GM06990 (cell line): Measurements from ENCODE around the gene KRTAP5-3.
"Not testable (repeated sequence)": the region's sequence is repeated elsewhere in the genome, so short reads cannot be mapped to it uniquely, and the experiment has no call there.

Experiments
- DNase-seq: peaks from one replicate; pipeline ENCODE4 v3.0.0-alpha.2; 2011; ENCODE audit not compliant: insufficient read length; ENCODE audit errors: extremely low read depth
- H3K27me3 ChIP-seq: replicated peaks from 2 replicates; pipeline ENCODE4 v1.6.0; 2011; ENCODE audit warnings: low read length; ENCODE audit not compliant: control insufficient read depth, insufficient read depth
- H3K36me3 ChIP-seq: 2 replicates; pipeline ENCODE4 v1.5.1; 2011; ENCODE audit warnings: low read length; ENCODE audit not compliant: control insufficient read depth, insufficient read depth
- H3K4me3 ChIP-seq: replicated peaks from 2 replicates; pipeline ENCODE4 v1.5.1; 2011; ENCODE audit warnings: low read depth, mild to moderate bottlenecking, control low read depth, low read length
- TF ChIP-seq, protein P1 (sequence below): IDR thresholded peaks from 2 replicates; pipeline ENCODE4 v1.5.1; 2011; ENCODE audit warnings: low read length, control low read depth, mild to moderate bottlenecking, inconsistent platforms; ENCODE audit not compliant: insufficient read depth, poor library complexity, severe bottlenecking

The KRTAP5-3 gene

GRCh38 chr11:1597331-1597993, 10.8 kb downstream of the KRTAP5-3 start:
- DNase-seq = no peak
- H3K36me3 ChIP-seq = no peaks in the 10 kb centered on the region
- TF ChIP-seq, protein P1, sequence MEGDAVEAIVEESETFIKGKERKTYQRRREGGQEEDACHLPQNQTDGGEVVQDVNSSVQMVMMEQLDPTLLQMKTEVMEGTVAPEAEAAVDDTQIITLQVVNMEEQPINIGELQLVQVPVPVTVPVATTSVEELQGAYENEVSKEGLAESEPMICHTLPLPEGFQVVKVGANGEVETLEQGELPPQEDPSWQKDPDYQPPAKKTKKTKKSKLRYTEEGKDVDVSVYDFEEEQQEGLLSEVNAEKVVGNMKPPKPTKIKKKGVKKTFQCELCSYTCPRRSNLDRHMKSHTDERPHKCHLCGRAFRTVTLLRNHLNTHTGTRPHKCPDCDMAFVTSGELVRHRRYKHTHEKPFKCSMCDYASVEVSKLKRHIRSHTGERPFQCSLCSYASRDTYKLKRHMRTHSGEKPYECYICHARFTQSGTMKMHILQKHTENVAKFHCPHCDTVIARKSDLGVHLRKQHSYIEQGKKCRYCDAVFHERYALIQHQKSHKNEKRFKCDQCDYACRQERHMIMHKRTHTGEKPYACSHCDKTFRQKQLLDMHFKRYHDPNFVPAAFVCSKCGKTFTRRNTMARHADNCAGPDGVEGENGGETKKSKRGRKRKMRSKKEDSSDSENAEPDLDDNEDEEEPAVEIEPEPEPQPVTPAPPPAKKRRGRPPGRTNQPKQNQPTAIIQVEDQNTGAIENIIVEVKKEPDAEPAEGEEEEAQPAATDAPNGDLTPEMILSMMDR = no peak
- H3K4me3 ChIP-seq = no peak overlapping the region
- H3K27me3 ChIP-seq = no peaks in the 10 kb centered on the region

DNA sequence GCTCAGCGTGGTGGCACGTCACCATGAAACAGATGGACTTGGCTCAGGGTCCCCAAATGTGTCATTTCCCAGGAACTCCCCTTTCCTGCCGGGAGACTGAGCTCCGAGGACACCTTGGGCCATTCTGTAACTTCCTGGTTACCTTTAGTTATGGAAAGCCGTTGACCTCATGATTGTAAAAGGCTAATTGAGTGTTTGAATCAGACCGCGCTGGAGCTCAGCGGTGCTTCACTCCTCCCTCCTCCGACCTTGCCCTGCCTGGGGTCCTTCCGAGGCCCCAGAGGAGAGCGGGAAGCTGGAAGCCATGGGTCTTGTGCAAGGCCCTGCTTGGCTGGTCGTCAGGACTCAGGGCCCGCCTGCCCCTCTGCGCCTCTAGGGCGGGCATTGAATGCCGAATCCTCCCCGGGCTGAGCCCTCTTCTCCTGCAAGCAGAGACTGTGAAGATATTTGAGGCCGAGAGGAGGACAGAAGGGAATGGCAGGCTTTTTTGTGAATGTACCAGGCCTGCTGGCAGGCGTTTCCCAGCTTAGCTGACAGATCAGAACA, 11.6 kb downstream of the KRTAP5-3 start:
- not testable (repeated sequence) for H3K36me3 ChIP-seq, H3K27me3 ChIP-seq, H3K4me3 ChIP-seq, DNase-seq

- not testable (repeated sequence) for H3K36me3 ChIP-seq, H3K27me3 ChIP-seq, DNase-seq, H3K4me3 ChIP-seq
Observed at GRCh38 chr11:1595994-1596575, 12.2 kb downstream of the KRTAP5-3 start.

- TF ChIP-seq, protein P1 = no peak
- H3K27me3 ChIP-seq = no peaks in the 10 kb centered on the region; the same call in 1 of the 2 replicates
- DNase-seq = no peak
- no peak overlapping the region for H3K4me3 ChIP-seq
- H3K36me3 ChIP-seq = no peaks in the 10 kb centered on the region
Observed at GRCh38 chr11:1592628-1593027, 15.6 kb downstream of the KRTAP5-3 start.

GRCh38 chr11:1589996-1590395, 18.3 kb downstream of the KRTAP5-3 start:
- Histone ChIP-seq H3K27me3 (no peaks in the 10 kb centered on the region; the same call in 1 of the 2 replicates), H3K36me3 (no peaks in the 10 kb centered on the region), H3K4me3 (no peak overlapping the region)
- no peak for DNase-seq
- TF ChIP-seq, protein P1 = no peak

GRCh38 chr11:1589191-1589963, 18.9 kb downstream of the KRTAP5-3 start:
- not testable (repeated sequence) for H3K27me3 ChIP-seq, DNase-seq, H3K36me3 ChIP-seq, H3K4me3 ChIP-seq

DNA sequence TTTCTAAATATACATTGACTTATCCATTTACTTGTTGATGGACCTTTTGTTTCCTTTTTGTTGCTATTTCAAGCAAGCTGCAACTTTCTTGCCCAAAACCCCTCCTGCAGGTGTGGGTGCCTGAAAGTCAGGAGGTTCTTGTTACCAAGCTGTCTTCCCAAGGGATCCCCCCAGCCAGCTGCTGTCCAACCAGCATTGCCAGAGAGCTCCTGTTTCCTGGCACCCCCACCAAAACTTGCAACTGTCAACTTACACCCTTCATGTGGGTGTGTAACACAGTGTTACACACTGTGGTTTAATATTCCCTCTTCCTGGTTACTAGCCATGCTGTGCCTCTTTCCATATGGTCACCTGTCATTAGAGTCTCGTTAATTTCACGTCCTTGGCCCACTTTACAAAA, 21.6 kb downstream of the KRTAP5-3 start:
- TF ChIP-seq, protein P1 = no peak
- no peaks in the 10 kb centered on the region; the same call in 1 of the 2 replicates for H3K27me3 ChIP-seq
- DNase-seq = no peak
- no peak overlapping the region for H3K4me3 ChIP-seq
- H3K36me3 ChIP-seq = no peaks in the 10 kb centered on the region

GRCh38 chr11:1584661-1585370, 23.4 kb downstream of the KRTAP5-3 start, which contains the start of gene KRTAP5-1:
Gene KRTAP5-1 (minus strand): TSS chr11:1585283. CDS start chr11:1585249, 34 bp downstream.
- DNase-seq, H3K27me3 ChIP-seq, H3K4me3 ChIP-seq, H3K36me3 ChIP-seq: not testable (repeated sequence)

GRCh38 chr11:1582909-1583308, 25.4 kb downstream of the KRTAP5-3 start:
- H3K27me3 ChIP-seq, H3K36me3 ChIP-seq, H3K4me3 ChIP-seq, DNase-seq: not testable (repeated sequence)
